Liver (tissue), 9 donors: ENCODE measurements around the gene ERFL. TPM values are rescaled to one million over a fixed set of nuclear protein-coding genes. Genes with fewer than 3 reads are reported as not detected.

ENCODE experiments used
- DNase-seq: peaks from one replicate; pipeline ENCODE4 v3.0.0-alpha.2; 2017; ENCODE audit warnings: low spot score
- H3K27ac ChIP-seq, 2 donors: one replicate each; pipeline ENCODE4 v1.7.0; 2013; ENCODE audit warnings: inconsistent platforms in 2 of 2, low read length in 2 of 2, control low read depth in 1 of 2, low read depth in 1 of 2, mild to moderate bottlenecking in 1 of 2
- H3K27me3 ChIP-seq, 4 donors: one replicate each; pipeline versions ENCODE4 v1.6.1 to v1.7.0; 2013; ENCODE audit warnings: low read length in 3 of 4, inconsistent platforms in 1 of 4, mild to moderate bottlenecking in 1 of 4, moderate library complexity in 1 of 4; ENCODE audit not compliant: control insufficient read depth in 4 of 4, insufficient read depth in 4 of 4
- H3K36me3 ChIP-seq, 4 donors: one replicate each; pipeline versions ENCODE4 v1.6.1 to v1.7.0; 2013; ENCODE audit warnings: low read length in 3 of 4, mild to moderate bottlenecking in 3 of 4, low read depth in 1 of 4, moderate library complexity in 1 of 4; ENCODE audit not compliant: control insufficient read depth in 4 of 4, insufficient read depth in 3 of 4
- H3K4me1 ChIP-seq, 4 donors: one replicate each; pipeline versions ENCODE4 v1.6.1 to v1.7.0; 2013; ENCODE audit warnings: low read length in 3 of 4, mild to moderate bottlenecking in 3 of 4, moderate library complexity in 1 of 4; ENCODE audit not compliant: control insufficient read depth in 4 of 4, insufficient read depth in 4 of 4
- H3K4me3 ChIP-seq, 3 donors: one replicate each; pipeline versions ENCODE4 v1.6.1 to v1.7.0; 2013; ENCODE audit warnings: low read length in 3 of 3, control low read depth in 1 of 3, low read depth in 1 of 3, mild to moderate bottlenecking in 1 of 3
- H3K9ac ChIP-seq, 2 donors: one replicate each; pipeline ENCODE4 v1.7.0; 2013; ENCODE audit warnings: low read length in 2 of 2, mild to moderate bottlenecking in 2 of 2, moderate library complexity in 2 of 2, control low read depth in 1 of 2, low read depth in 1 of 2
- H3K9me3 ChIP-seq, 4 donors: one replicate each; pipeline versions ENCODE4 v1.6.1 to v1.7.0; 2013; ENCODE audit warnings: low read length in 3 of 4; ENCODE audit not compliant: control insufficient read depth in 4 of 4
- EGR1 ChIP-seq, 2 donors: IDR thresholded peaks; 2 replicates each; pipeline ENCODE4 v1.6.1; 2016 to 2018; ENCODE audit warnings: antibody characterized with exemption in 2 of 2, low read depth in 2 of 2
- FOXA2 ChIP-seq: IDR thresholded peaks from 2 replicates; pipeline ENCODE4 v1.6.1; 2016; ENCODE audit warnings: antibody characterized with exemption
- GABPA ChIP-seq, 2 donors: IDR thresholded peaks in 1 of 2; conservative IDR thresholded peaks in 1 of 2; 2 replicates each; pipeline ENCODE4 v1.6.1; 2016; ENCODE audit warnings: antibody characterized with exemption in 2 of 2, mild to moderate bottlenecking in 1 of 2, moderate library complexity in 1 of 2
- HNF4G ChIP-seq: IDR thresholded peaks from 2 replicates; pipeline ENCODE4 v1.6.1; 2016; ENCODE audit warnings: antibody characterized with exemption
- NR2F2 ChIP-seq: IDR thresholded peaks from 2 replicates; pipeline ENCODE4 v1.6.1; 2016; ENCODE audit warnings: antibody characterized with exemption
- RAD21 ChIP-seq, 2 donors: IDR thresholded peaks; 2 replicates each; pipeline ENCODE4 v1.6.1; 2016; ENCODE audit warnings: antibody characterized with exemption in 2 of 2, mild to moderate bottlenecking in 2 of 2
- RXRA ChIP-seq, 2 donors: IDR thresholded peaks; 2 replicates each; pipeline ENCODE4 v1.6.1; 2017 to 2018; ENCODE audit warnings: antibody characterized with exemption in 2 of 2, mild to moderate bottlenecking in 1 of 2
- SP1 ChIP-seq: IDR thresholded peaks from 2 replicates; pipeline ENCODE4 v1.6.1; 2018; ENCODE audit warnings: antibody characterized with exemption, mild to moderate bottlenecking
- TAF1 ChIP-seq: conservative IDR thresholded peaks from 2 replicates; pipeline ENCODE4 v1.6.1; 2016; ENCODE audit warnings: antibody characterized with exemption, mild to moderate bottlenecking
- YY1 ChIP-seq: IDR thresholded peaks from 2 replicates; pipeline ENCODE4 v1.6.1; 2016; ENCODE audit warnings: antibody characterized with exemption, mild to moderate bottlenecking
- WGBS: extraction: QIAGEN DNeasy Blood & Tissue Kit; methylation state at CpG from one replicate; pipeline ENCODE4 v1.1.7; 2013; 5-methylcytosine and 5-hydroxymethylcytosine counted together
- polyA plus RNA-seq, 2 donors: library from polyadenylated mRNA; stranded (reverse) in 1 of 2; unstranded in 1 of 2; fragments of 200-250 nt in 1 of 2; fragments of >200 nt in 1 of 2; fragmentation: Nextera tagmentation in 1 of 2; extraction: Ambion mirVana in 1 of 2; gene quantifications; one replicate each; pipeline versions ENCODE4 v1.2.1 to v1.2.3, GENCODE V29; 2013 to 2015
- total RNA-seq, 2 donors: library from RNA; depleted of rRNA; stranded (reverse); fragments of >200 nt; gene quantifications; one replicate each; pipeline ENCODE4 v1.2.3, GENCODE V29; 2014
- TF ChIP-seq, protein P1 (sequence below): IDR thresholded peaks from 2 replicates; pipeline ENCODE4 v1.6.1; 2016; ENCODE audit warnings: antibody characterized with exemption, mild to moderate bottlenecking
- TF ChIP-seq, protein P2 (sequence below): IDR thresholded peaks from 2 replicates; pipeline ENCODE4 v1.6.1; 2016; ENCODE audit warnings: antibody characterized with exemption
- TF ChIP-seq, protein P3 (sequence below): IDR thresholded peaks from 2 replicates; pipeline ENCODE4 v1.6.1; 2016; ENCODE audit warnings: antibody characterized with exemption
- TF ChIP-seq, protein P4 (sequence below): fragments of 150-350 bp; IDR thresholded peaks from 2 replicates; pipeline ENCODE4 v1.5.1; 2017; ENCODE audit warnings: improper control_type of control experiment, low read depth, low read length; ENCODE audit not compliant: missing input control
- donor health status: healthy.
- donor health status: healthy.
- donor health status: healthy.
- donor health status: healthy.
- donor health status: healthy.

Gene ERFL
- total and polyA plus RNA-seq, 4 donors = not detected

DNA sequence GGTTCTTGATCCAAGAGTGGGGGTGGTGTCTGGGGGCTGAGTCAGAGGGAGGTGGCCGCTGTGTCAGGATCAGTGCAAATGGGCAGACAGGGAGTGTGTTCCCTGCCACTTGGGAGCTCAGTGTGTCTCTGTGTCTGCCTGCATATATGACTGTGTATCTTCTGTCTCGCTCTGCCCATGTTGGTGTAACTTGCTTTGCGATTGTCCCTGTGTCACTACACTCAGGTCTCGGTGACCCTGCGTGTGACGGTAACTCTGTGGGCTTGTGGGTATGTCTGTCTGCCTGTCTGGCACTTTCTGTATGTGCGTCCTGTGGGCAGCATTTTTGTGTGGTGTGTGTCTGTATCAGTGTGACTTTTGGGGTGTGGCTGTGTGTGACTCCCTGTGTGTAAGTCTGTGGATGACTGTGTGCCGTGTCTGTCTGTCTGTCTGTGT lies 8.2 kb upstream of the ERFL start:
- Histone ChIP-seq H3K9me3 (no peaks in the 10 kb centered on the region), H3K4me1 (peaks cover 0 to 10% (median 3%) of the 10 kb centered on the region in 4 donors), H3K27me3 (peaks cover 0 to 12% (median 6%) of the 10 kb centered on the region in 4 donors), H3K27ac (no peak overlapping the region), H3K4me3 (no peak overlapping the region), H3K36me3 (no peaks in the 10 kb centered on the region), H3K9ac (no peak overlapping the region)
- no peak for DNase-seq
- 70% methylated on average over 8 of the region's 8 CpGs for WGBS
- TF ChIP-seq, protein P1, sequence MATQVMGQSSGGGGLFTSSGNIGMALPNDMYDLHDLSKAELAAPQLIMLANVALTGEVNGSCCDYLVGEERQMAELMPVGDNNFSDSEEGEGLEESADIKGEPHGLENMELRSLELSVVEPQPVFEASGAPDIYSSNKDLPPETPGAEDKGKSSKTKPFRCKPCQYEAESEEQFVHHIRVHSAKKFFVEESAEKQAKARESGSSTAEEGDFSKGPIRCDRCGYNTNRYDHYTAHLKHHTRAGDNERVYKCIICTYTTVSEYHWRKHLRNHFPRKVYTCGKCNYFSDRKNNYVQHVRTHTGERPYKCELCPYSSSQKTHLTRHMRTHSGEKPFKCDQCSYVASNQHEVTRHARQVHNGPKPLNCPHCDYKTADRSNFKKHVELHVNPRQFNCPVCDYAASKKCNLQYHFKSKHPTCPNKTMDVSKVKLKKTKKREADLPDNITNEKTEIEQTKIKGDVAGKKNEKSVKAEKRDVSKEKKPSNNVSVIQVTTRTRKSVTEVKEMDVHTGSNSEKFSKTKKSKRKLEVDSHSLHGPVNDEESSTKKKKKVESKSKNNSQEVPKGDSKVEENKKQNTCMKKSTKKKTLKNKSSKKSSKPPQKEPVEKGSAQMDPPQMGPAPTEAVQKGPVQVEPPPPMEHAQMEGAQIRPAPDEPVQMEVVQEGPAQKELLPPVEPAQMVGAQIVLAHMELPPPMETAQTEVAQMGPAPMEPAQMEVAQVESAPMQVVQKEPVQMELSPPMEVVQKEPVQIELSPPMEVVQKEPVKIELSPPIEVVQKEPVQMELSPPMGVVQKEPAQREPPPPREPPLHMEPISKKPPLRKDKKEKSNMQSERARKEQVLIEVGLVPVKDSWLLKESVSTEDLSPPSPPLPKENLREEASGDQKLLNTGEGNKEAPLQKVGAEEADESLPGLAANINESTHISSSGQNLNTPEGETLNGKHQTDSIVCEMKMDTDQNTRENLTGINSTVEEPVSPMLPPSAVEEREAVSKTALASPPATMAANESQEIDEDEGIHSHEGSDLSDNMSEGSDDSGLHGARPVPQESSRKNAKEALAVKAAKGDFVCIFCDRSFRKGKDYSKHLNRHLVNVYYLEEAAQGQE = no peak
- no peak for TF ChIP-seq NR2F2
- TF ChIP-seq, protein P2, sequence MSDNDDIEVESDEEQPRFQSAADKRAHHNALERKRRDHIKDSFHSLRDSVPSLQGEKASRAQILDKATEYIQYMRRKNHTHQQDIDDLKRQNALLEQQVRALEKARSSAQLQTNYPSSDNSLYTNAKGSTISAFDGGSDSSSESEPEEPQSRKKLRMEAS = no peak
- TF ChIP-seq RXRA (IDR thresholded peaks at IDR 0.05) = no peak
- TF ChIP-seq FOXA2 = no peak
- TF ChIP-seq RAD21 (IDR thresholded peaks at IDR 0.05) = no peak
- TF ChIP-seq SP1 = no peak
- TF ChIP-seq, protein P3, sequence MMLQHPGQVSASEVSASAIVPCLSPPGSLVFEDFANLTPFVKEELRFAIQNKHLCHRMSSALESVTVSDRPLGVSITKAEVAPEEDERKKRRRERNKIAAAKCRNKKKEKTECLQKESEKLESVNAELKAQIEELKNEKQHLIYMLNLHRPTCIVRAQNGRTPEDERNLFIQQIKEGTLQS = no peak
- no peak for TF ChIP-seq YY1
- no peak for TF ChIP-seq EGR1 (IDR thresholded peaks at IDR 0.05; ENCODE audit: low read depth in 2 of 2)

DNA sequence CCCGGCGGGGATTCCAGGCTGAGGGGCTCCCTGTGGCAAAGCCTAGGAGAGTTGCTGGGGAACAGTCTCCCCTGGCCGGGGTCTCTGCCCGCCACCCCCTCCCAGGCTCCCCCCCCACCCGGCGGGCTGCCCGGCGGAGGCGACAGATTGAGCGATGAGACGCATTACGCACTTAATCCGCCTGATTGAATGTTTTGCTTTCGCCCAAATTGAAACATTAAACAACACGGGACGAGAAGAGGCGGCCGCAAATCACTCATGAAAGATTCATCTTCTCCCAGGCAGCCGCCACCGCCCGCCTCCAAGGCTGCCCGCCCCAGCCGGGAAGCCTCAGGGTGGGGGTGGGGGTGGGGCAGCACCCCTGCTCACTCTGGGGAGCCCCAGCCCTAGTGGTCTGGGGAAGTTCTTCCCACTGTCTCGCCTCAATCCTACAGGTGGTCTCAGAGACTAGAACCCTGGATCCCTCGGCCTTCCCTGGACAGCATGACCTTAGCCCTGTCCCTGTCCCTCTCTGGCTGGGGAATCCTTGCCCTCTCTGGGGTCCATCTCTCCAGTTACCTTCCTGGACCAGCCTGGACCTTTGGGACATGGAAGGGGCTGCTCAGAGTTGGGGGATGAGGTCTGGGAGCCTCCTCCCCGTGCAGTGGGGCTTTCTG lies 7.6 kb upstream of the ERFL start:
- Histone ChIP-seq H3K27me3 (peaks cover 0 to 10% (median 4%) of the 10 kb centered on the region in 4 donors), H3K27ac (no peak overlapping the region), H3K4me3 (no peak overlapping the region), H3K36me3 (no peaks in the 10 kb centered on the region), H3K9me3 (no peaks in the 10 kb centered on the region), H3K4me1 (peaks cover 0 to 7% (median 3%) of the 10 kb centered on the region in 4 donors), H3K9ac (no peak overlapping the region)
- WGBS = 25% methylated on average over 26 of the region's 26 CpGs
- DNase-seq = no peak
- TF ChIP-seq HNF4G (no peak), RAD21 (IDR thresholded peaks at IDR 0.05) (no peak), GABPA (IDR thresholded peaks at IDR 0.05 in 1 of 2, conservative IDR thresholded peaks at IDR 0.05 in 1 of 2) (no peak), NR2F2 (no peak), TAF1 (no peak)
- TF ChIP-seq, protein P4, sequence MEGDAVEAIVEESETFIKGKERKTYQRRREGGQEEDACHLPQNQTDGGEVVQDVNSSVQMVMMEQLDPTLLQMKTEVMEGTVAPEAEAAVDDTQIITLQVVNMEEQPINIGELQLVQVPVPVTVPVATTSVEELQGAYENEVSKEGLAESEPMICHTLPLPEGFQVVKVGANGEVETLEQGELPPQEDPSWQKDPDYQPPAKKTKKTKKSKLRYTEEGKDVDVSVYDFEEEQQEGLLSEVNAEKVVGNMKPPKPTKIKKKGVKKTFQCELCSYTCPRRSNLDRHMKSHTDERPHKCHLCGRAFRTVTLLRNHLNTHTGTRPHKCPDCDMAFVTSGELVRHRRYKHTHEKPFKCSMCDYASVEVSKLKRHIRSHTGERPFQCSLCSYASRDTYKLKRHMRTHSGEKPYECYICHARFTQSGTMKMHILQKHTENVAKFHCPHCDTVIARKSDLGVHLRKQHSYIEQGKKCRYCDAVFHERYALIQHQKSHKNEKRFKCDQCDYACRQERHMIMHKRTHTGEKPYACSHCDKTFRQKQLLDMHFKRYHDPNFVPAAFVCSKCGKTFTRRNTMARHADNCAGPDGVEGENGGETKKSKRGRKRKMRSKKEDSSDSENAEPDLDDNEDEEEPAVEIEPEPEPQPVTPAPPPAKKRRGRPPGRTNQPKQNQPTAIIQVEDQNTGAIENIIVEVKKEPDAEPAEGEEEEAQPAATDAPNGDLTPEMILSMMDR = no peak
- TF ChIP-seq, protein P2 = no peak
- TF ChIP-seq, protein P1 = no peak
